DLD1 (cell line): ENCODE data around the gene PCYT2.

Source experiments
- in situ Hi-C: cut with HindIII; loops from 2 replicates; pipeline ENCODE4 v1.10.0; 2017; ENCODE audit warnings: low sequenced_read_pairs

Gene PCYT2

DNA sequence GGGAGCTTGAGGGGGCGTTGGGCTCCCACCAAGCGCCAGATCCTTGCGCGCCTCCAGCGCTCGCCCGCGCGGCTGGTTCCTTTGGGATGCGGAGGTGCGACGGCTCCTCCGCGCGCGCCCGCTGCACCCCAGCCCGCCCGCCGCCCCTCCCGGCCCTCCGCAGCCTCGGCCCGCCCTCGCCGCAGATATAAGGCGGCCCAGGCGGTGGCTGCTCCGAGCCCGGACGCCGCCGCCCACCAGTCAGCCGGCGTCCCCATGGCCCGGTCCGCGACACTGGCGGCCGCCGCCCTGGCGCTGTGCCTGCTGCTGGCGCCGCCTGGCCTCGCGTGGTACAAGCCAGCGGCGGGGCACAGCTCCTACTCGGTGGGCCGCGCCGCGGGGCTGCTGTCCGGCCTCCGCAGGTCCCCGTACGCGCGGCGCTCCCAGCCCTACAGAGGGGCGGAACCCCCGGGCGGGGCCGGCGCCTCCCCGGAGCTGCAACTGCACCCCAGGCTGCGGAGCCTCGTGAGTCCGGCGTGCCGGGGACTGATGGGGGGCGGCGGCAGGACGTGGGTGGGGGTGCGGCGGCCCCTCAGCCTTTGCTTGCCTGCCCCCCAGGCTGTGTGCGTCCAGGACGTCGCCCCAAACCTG lies 9.1 kb downstream of the PCYT2 start, which contains the start of gene NPB:
Gene NPB, plus strand, starts transcription at position 216 of the 630 bp plus-strand sequence. Its CDS starts 40 bp downstream, at position 256.
- in situ Hi-C loops, result no loop called here

DNA sequence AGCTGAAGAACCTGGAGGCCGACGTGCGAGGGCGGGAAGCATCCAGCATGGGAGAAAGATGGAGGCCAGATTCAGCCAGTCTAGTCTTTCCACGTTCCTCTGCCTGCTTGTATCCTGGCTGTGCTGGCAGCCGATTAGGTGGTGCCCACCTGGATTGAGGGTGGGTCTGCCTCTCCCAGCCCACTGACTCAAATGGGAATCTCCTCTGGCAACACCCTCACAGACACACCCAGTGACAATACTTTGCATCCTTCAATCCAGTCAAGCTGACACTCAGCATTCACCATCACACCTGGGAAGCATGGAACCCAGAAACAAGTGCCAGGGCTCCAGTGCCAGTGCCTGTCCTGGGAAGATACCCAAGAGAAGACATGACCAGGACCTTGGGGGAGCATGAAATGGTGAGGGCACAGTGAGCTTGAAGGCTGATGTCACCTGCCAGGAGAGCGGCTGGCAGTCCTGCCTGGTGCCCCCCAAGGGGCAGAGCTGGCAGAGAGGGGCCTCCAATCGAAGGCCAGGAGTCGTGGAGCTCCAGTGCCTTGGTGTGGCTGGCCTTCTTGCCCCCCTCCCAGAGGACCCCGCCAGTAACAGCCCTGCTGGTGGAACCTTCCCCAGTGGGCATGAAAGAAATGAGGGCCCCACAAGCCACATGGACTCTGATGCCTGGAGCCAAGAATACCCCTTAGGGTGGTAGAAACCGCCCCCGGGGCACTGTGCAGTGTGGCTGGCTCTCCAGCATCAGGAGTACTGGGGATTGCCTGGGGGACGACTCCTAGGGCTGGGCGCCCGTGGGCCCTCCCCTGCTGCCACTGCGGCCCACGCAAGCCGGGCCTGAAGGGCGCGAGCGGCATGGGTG lies 9.8 kb downstream of the PCYT2 start:
- in situ Hi-C loops, result no loop called here

DNA sequence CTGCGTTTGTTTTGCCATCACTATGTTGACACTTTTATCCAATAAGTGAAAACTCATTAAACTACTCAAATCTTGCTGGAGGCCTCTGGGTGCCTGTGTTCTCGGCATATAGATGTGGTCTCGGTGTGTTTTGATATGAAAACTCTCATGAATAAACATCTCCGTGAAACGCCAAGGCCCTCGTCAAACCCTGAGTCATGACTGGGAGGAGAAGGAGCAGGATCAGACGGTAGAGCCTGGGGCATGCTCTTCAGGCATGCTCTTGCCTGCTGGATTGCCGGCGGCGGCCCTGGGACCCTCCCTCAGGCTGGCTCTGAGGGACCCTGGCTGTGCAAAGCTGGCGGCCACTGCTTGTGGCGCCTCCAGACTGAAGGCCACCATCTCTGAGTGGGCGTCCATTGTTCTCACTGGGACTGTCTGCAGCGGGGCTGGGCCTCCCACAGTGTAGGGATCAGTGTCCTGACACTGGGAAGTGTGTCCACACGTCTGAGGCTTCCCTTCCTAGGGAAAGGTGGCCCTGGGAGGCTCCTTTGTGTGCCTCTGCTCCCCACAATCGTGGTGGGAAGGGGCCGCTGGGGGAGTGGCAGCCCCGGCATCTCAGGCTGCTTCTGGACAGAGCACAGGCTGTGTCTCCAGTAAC lies 10.9 kb downstream of the PCYT2 start:
- in situ Hi-C loops, result no loop called here

- in situ Hi-C loops, result no loop called here
These were observed 11.6 kb downstream of the PCYT2 start for GRCh38 chr17:81899514-81900166.

- in situ Hi-C loops, result no loop called here
These were observed 12.3 kb downstream of the PCYT2 start for GRCh38 chr17:81898885-81899284.

DNA sequence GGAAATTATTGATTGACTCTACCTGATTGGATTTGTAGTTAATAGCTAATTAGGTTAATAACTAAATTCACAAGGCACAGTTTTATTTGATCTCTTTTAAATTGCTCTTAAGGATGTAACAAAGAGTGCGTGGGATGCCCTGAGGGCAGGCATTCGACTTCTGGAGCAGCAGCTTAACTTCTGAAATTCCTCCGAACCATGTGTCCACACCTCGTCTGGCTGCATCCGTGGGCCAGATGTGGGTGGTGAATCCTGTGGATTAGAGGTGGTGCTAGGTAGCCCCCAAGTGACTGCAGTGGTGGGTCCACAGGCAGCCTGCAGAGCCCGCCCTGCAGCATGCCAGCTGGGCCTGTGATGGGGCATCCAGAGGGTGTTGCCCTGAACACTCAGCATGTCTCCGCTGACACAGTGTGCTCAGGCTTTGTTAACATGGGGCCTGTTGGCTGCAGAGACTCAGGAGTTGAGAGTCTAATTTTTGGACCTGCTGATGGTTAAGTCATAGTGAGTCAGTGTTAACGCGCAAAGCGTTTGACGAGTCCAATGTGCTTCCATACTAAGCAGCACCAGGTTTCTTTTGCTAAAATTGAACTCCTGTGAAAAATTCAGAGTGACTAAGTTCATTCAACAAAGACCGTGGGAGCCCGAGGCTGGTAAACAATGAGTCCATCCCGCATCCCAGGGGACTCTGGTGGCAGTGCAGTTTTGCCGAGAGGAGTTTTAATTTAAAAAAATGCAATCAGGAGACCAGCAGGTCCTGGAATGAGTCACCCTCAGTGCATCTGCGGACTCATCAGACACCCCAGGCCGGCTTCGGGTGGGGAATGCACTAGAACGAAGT lies 13.0 kb downstream of the PCYT2 start:
- in situ Hi-C loops, result no loop called here

- in situ Hi-C loops, result no loop called here
These were observed 15.8 kb downstream of the PCYT2 start for GRCh38 chr17:81895400-81895799.

DNA sequence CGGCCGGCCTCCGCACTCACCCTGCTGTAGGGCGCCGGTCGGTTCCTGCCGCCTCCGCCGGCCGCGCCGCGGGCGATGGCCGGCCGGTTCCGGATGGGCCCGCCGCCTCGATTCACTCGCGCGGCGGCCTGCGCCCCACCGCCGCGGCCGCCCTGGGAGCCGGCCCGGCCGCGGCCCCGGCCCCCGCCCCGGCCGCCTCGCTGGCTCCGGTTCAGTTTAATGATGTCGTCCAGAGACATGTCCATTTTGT lies 20.0 kb downstream of the PCYT2 start:
- in situ Hi-C loops, result no loop called here

GRCh38 chr17:81890447-81891302 lies 20.5 kb downstream of the PCYT2 start:
- in situ Hi-C loops, result no loop called here

GRCh38 chr17:81889602-81890001 lies 21.6 kb downstream of the PCYT2 start:
- in situ Hi-C loops, result no loop called here

DNA sequence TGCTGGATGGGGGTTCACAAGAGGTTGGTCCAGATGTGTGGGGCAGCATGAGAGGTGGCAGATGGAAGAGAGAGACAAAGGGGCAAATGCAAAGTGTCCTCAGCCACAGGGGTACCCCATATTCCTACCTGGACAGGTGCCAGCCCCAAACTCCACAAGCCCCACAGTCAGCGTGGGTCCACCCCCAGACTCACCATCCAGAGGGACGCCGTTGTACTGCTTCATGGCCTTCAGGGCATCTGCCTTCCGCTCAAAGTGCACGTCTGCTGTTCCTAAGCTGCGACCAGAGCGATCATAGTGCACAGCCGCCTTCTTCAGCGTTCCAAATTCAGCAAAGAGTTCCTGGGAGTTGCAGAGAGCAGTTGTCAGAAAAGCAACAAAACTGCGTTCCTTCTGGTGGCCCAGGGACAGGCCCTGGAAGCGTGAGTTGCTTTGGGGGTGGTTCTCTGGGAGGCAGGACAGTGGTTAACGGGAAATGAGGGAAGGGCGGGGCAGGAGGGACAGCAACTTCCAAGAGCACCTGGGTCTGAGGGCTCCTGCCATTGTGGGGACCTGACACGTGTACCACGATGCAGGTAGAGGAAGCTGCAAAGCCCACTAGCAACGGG lies 22.1 kb downstream of the PCYT2 start:
- in situ Hi-C loops, result no loop called here

- in situ Hi-C loops, result no loop called here
These were observed 22.9 kb downstream of the PCYT2 start for GRCh38 chr17:81888105-81888987.

DNA sequence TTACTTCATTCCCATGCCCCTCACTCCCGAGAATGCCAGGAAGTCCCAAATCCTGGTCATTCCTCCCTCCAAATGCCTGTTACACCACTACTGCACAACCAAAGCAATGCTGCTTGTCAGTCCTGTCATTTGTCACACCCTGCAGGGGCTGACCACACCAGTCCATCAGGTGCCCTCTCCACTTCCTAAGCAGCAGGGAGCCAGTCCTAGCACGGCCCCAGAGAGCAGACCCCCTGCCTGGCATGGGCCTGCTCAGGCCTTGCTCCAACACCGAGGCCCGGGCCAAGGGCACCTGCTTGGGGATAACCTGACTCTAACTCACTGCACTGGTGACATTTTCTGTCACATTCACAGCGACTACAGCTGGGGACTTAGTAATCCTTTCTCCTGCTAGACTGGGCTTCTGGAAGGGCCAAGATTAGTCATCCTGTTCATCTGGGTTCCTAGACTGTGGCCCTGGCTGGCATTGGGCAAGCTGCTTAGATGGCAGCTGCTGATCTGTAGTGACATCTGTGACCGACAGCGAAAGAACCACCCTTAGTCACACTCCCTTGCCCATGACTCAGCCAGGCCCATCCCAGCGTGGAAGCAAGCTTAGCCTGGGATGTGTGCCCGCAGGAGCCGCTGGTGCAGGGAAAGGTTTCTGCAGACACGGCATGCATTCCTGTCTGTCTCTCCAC lies 25.2 kb downstream of the PCYT2 start:
- in situ Hi-C loops, result no loop called here

- in situ Hi-C loops, result no loop called here
These were observed 25.7 kb downstream of the PCYT2 start for GRCh38 chr17:81885454-81885853.

GRCh38 chr17:81884968-81885367 lies 26.2 kb downstream of the PCYT2 start:
- in situ Hi-C loops, result no loop called here

GRCh38 chr17:81884520-81884919 lies 26.7 kb downstream of the PCYT2 start:
- in situ Hi-C loops, result no loop called here

- in situ Hi-C loops, result no loop called here
These were observed 32.1 kb downstream of the PCYT2 start for GRCh38 chr17:81879121-81879520.

DNA sequence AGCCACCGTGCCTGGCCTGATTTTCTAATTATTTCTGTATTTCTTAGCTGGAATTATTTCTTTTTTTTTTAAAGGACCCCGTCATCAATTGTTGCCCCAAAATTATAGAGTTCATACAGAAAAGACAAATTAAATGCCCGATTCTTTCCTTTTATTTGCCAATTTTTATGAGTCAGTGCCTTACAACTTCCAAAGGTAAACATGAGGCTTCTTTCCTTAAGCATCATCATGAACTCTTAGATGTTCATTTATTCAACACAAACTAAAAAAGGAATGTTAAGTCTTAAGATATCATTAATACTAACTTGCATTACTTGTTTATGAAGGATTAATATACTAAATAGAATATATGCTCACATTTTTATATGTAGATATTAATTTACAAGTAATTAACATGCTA lies 32.9 kb downstream of the PCYT2 start:
- in situ Hi-C loops, result no loop called here
